Gastrocnemius medialis (tissue), 4 donors: Measurements from ENCODE around the gene CST8. TPM values are rescaled to one million over a fixed set of nuclear protein-coding genes. Genes with fewer than 3 reads are reported as not detected.

Source experiments
- ATAC-seq, 2 donors: fragments of 150-250 bp; one replicate each; pipeline ENCODE4 v1.9.1; 2016
- DNase-seq, 2 donors: peaks; one replicate each; pipeline ENCODE4 v3.0.0-alpha.2; 2019
- H3K27ac ChIP-seq, 4 donors: fragments of 200-600 bp; sonication (generic); 1 replicate in 1 of 4; 2 replicates in 3 of 4; pipeline ENCODE4 v1.5.1; 2016 to 2018; ENCODE audit warnings: mild to moderate bottlenecking in 2 of 4, moderate library complexity in 1 of 4
- H3K27me3 ChIP-seq, 3 donors: fragments of 200-600 bp; sonication (generic) in 2 of 3; 1 replicate in 1 of 3; 2 replicates in 2 of 3; pipeline versions ENCODE4 v1.5.1 to v1.6.0; 2016 to 2019; ENCODE audit warnings: mild to moderate bottlenecking in 1 of 3, moderate library complexity in 1 of 3
- H3K36me3 ChIP-seq, 2 donors: fragments of 200-600 bp; sonication (generic) in 1 of 2; one replicate each; pipeline ENCODE4 v1.5.1; 2017 to 2018
- H3K4me1 ChIP-seq, 2 donors: fragments of 200-600 bp; sonication (generic) in 1 of 2; one replicate each; pipeline ENCODE4 v1.5.1; 2016 to 2017; ENCODE audit warnings: mild to moderate bottlenecking in 2 of 2
- H3K4me3 ChIP-seq, 4 donors: fragments of 200-600 bp; sonication (generic) in 3 of 4; 1 replicate in 1 of 4; 2 replicates in 3 of 4; pipeline ENCODE4 v1.5.1; 2016 to 2019; ENCODE audit warnings: mild to moderate bottlenecking in 2 of 4
- H3K9me3 ChIP-seq, 3 donors: fragments of 200-600 bp; sonication (generic) in 2 of 3; 1 replicate in 1 of 3; 2 replicates in 2 of 3; pipeline ENCODE4 v1.5.1; 2016 to 2019
- POLR2A ChIP-seq, 2 donors: fragments of 450-650 bp; IDR thresholded peaks; one replicate each; pipeline ENCODE4 v1.6.1; 2017; ENCODE audit warnings: antibody characterized with exemption in 2 of 2, mild to moderate bottlenecking in 2 of 2, moderate library complexity in 2 of 2
- in situ Hi-C, 4 donors: fragments of 200-750 bp; cut with MboI; loops; one replicate each; pipeline versions ENCODE4 v1.15.0 to v1.8.0; 2017; ENCODE audit warnings: low sequenced_read_pairs in 4 of 4
- intact Hi-C: fragments of 100-400 bp; cut with DNase I; formaldehyde crosslinking; loops from one replicate; pipeline ENCODE4 v1.15.1; 2023; ENCODE audit warnings: low total_unique reads
- total RNA-seq, 4 donors: library from RNA; depleted of rRNA; stranded (reverse); fragments of >200 nt; gene quantifications; one replicate each; pipeline versions ENCODE4 v1.1.0 to v1.2.3, GENCODE V29; 2016
- TF ChIP-seq, protein P1 (sequence below), 5 experiments: fragments of 450-650 bp in 3 of 5; fragments of 200-600 bp in 2 of 5; sonication (generic) in 2 of 5; IDR thresholded peaks in 4 of 5; conservative IDR thresholded peaks in 1 of 5; 1 replicate in 4 of 5; 2 replicates in 1 of 5; pipeline ENCODE4 v1.5.1; 2016 to 2019; ENCODE audit warnings: antibody characterized with exemption in 5 of 5, mild to moderate bottlenecking in 3 of 5, moderate library complexity in 3 of 5

Gene CST8
- total RNA-seq, 4 donors from 2014 or later: not detected

DNA sequence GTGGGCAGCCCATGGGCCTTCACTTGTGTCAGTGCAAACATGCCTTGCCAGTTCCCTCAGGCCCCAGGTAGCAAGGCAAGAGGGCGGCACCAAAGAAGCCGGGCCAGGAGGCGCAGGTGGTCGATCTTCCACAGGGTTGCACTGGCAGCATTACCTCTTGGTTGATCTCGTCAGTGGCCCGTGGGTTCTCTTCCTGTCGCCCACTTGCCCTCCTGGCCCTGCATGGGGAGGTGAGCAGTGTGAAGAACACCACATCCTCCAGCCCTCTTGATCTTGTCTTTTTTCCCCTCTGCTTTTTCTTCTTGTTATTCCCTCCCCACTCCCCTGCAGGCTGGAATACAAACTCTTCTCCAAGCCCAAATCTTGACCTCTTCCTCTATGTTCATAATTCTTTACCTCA is 35.3 kb upstream of the CST8 start:
- in situ Hi-C loops: no loop called here
- Histone ChIP-seq H3K27ac (no peak overlapping the region), H3K36me3 (no peaks in the 10 kb centered on the region), H3K4me3 (no peak overlapping the region), H3K27me3 (peaks cover 0 to 6% (median 0%) of the 10 kb centered on the region in 3 donors), H3K4me1 (no peaks in the 10 kb centered on the region), H3K9me3 (no peaks in the 10 kb centered on the region)
- intact Hi-C loops: no loop called here
- ATAC-seq: no peak
- no peak for DNase-seq
- TF ChIP-seq POLR2A (IDR thresholded peaks at IDR 0.05): no peak
- TF ChIP-seq, protein P1, sequence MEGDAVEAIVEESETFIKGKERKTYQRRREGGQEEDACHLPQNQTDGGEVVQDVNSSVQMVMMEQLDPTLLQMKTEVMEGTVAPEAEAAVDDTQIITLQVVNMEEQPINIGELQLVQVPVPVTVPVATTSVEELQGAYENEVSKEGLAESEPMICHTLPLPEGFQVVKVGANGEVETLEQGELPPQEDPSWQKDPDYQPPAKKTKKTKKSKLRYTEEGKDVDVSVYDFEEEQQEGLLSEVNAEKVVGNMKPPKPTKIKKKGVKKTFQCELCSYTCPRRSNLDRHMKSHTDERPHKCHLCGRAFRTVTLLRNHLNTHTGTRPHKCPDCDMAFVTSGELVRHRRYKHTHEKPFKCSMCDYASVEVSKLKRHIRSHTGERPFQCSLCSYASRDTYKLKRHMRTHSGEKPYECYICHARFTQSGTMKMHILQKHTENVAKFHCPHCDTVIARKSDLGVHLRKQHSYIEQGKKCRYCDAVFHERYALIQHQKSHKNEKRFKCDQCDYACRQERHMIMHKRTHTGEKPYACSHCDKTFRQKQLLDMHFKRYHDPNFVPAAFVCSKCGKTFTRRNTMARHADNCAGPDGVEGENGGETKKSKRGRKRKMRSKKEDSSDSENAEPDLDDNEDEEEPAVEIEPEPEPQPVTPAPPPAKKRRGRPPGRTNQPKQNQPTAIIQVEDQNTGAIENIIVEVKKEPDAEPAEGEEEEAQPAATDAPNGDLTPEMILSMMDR (IDR thresholded peaks at IDR 0.05 in 4 of 5, conservative IDR thresholded peaks at IDR 0.05 in 1 of 5): no peak

DNA sequence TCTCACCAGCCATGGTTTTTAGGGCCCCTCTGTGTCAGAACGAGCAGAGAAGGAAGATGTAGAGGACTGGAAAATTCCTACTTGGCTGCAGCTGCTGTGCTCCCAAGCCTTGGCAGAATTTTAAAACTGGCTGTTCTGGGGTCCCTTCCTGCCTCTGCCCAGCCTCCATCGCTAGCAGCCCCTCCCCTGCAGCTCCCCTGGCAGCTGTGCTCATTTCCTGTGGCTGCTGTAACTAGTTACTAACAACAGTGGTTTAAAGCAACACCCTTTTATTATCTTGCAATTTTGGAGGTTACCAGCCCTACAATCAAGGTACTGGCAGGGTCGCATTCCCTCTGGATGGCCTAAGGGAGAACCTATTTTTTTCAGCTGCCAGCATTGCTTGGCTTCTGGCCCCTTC is 34.5 kb upstream of the CST8 start:
- Histone ChIP-seq H3K27ac (no peak overlapping the region), H3K4me3 (no peak overlapping the region), H3K4me1 (no peaks in the 10 kb centered on the region), H3K9me3 (no peaks in the 10 kb centered on the region), H3K27me3 (peaks cover 0 to 6% (median 0%) of the 10 kb centered on the region in 3 donors), H3K36me3 (no peaks in the 10 kb centered on the region)
- intact Hi-C loops (no loop called here), in situ Hi-C loops (no loop called here)
- ATAC-seq (no peak), DNase-seq (no peak)
- no peak for TF ChIP-seq POLR2A (IDR thresholded peaks at IDR 0.05)
- TF ChIP-seq, protein P1 (IDR thresholded peaks at IDR 0.05 in 4 of 5, conservative IDR thresholded peaks at IDR 0.05 in 1 of 5): no peak

DNA sequence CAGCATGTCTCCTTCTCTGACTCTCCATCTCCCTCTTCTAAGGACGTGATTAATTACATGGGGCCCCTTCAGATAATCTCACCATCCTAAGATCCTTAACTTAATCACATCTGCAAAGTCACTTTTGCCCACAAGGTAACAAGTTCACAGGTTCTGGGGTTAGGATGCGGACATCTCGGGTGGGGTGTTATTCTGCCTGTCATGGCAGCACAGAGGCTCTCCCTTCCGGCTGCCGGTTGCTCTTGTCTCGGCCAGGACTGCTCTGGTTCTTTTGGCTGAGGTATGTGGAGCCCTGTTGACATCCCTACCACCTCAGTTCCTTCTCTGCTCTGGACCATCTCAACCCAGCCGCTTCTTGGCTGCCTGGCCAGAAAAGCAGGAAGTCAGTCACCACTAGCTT is 34.0 kb upstream of the CST8 start:
- no peaks in the 10 kb centered on the region for H3K4me1 ChIP-seq
- intact Hi-C loops (no loop called here), in situ Hi-C loops (no loop called here)
- ATAC-seq (no peak), DNase-seq (no peak)
- H3K27ac ChIP-seq: no peak overlapping the region
- H3K9me3 ChIP-seq: no peaks in the 10 kb centered on the region
- TF ChIP-seq, protein P1 (IDR thresholded peaks at IDR 0.05 in 4 of 5, conservative IDR thresholded peaks at IDR 0.05 in 1 of 5): no peak
- TF ChIP-seq POLR2A (IDR thresholded peaks at IDR 0.05): no peak
- no peaks in the 10 kb centered on the region for H3K36me3 ChIP-seq
- no peak overlapping the region for H3K4me3 ChIP-seq
- H3K27me3 ChIP-seq: peaks cover 0 to 6% (median 0%) of the 10 kb centered on the region in 3 donors

DNA sequence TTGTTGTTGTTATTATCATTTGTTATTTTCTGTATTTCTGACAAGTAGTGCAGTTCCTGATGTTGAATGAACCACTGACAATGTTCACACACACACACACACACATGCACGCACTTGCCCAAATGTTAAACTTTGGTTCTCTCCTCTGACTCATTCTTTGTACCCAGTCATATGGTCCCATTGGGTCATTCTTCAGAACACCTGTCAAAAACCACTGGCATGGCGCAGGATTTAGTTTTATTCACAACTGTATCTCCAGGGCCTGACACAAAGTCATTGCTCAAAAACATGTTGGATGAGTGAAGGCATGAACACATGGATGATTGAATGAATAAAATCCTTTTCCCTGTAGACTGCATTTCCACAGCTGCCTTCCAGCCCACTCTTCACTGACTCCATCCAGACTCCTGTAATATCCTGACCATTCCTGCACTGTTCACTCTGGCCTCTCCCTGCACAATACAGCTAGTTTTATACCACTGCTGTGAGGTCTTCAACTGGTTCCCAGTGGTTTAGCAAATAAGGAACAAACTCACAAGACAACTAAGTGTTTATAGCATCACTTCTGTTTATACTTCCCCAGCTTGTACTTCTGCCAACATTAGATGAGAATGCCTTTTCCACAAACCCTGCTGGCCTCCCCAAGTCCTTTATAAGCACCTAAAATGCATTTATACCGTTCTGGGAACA is 31.3 kb upstream of the CST8 start:
- ATAC-seq: no peak
- in situ Hi-C loops: no loop called here

More for the DNA sequence above, 31.3 kb upstream of the CST8 start:
- Histone ChIP-seq H3K4me3 (no peak overlapping the region), H3K9me3 (no peaks in the 10 kb centered on the region), H3K27me3 (peaks cover 0 to 2% (median 0%) of the 10 kb centered on the region in 3 donors), H3K36me3 (no peaks in the 10 kb centered on the region), H3K4me1 (no peaks in the 10 kb centered on the region), H3K27ac (no peak overlapping the region)
- TF ChIP-seq POLR2A (IDR thresholded peaks at IDR 0.05): no peak
- TF ChIP-seq, protein P1 (IDR thresholded peaks at IDR 0.05 in 4 of 5, conservative IDR thresholded peaks at IDR 0.05 in 1 of 5): no peak
- intact Hi-C loops: no loop called here
- no peak for DNase-seq
